IgD-negative memory B cell (primary cell): ENCODE results near the gene SOCS7. TPM values are rescaled to one million over a fixed set of nuclear protein-coding genes. Genes with fewer than 3 reads are reported as not detected.
A peak's percentile ranks its signal among the peaks of the same experiment; 100 is the strongest.

Experiments used
- H3K27ac Mint-ChIP-seq, 3 donors: one replicate each; pipeline ENCODE4 v1.8.0; 2020 to 2022; ENCODE audit warnings: mild to moderate bottlenecking in 3 of 3, mixed read lengths in 3 of 3, moderate library complexity in 1 of 3
- H3K27me3 Mint-ChIP-seq: one replicate; pipeline ENCODE4 v1.8.0; 2021; ENCODE audit warnings: mixed read lengths
- H3K36me3 Mint-ChIP-seq: one replicate; pipeline ENCODE4 v1.8.0; 2020; ENCODE audit warnings: mild to moderate bottlenecking, mixed read lengths
- H3K4me1 Mint-ChIP-seq, 3 donors: one replicate each; pipeline ENCODE4 v1.8.0; 2020 to 2022; ENCODE audit warnings: mixed read lengths in 3 of 3, mild to moderate bottlenecking in 1 of 3
- H3K4me3 Mint-ChIP-seq, 4 donors: one replicate each; pipeline ENCODE4 v1.8.0; 2020 to 2022; ENCODE audit warnings: mild to moderate bottlenecking in 4 of 4, mixed read lengths in 4 of 4, moderate library complexity in 3 of 4
- H3K9me3 Mint-ChIP-seq, 3 donors: one replicate each; pipeline ENCODE4 v1.8.0; 2020 to 2021; ENCODE audit warnings: mixed read lengths in 3 of 3, mild to moderate bottlenecking in 1 of 3
- polyA plus RNA-seq: library from polyadenylated mRNA; unstranded; fragments of 300-500 nt; fragmentation: Illumina TruSeq; gene quantifications from one replicate; pipeline ENCODE4 v1.2.3, GENCODE V29; 2021

The SOCS7 gene
- polyA plus RNA-seq, 1 donor from 2014 or later, result 0.74 TPM

DNA sequence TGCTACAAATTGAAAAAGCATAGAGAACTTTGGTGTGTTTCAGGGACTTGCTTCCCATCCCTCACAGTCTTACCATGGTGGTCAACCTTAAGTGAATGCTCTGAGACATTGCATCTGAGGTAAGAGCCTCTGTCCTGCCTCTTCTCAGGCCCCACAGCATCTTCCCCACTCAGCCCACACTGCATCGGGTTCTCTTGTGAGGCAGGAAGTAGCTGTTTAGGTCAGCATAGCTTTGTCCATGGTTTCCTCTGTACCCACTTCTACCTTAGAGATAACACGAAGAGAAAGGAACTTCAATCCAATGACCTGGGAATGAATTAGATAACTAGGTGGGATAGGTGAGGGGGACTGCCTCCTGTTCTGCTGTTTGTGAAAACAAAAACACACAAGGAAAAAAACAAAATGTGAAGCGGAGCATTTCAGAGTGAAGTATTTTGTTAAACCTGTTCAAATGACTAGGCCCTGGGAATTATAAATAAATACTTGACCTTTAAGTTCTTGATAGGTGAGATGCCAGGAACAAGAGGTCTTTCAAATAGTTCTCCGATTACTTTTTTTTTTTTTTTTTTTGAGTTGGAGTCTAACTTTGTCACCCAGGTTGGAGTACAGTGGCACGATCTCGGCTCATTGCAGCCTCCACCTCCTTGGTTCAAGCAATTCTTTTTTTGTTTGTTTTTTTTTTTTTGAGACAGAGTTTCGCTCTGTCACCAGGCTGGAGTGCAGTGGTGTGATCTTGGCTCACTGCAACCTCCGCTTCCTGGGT, 17.7 kb downstream of the SOCS7 start:
- H3K27me3 Mint-ChIP-seq, result no peaks in the 10 kb centered on the region
- H3K4me1 Mint-ChIP-seq, result peaks cover 0 to 2% (median 0%) of the 10 kb centered on the region in 3 donors
- no peak overlapping the region for H3K27ac Mint-ChIP-seq
- no peak overlapping the region for H3K4me3 Mint-ChIP-seq
- H3K9me3 Mint-ChIP-seq, result no peaks in the 10 kb centered on the region
- peaks cover 8% of the 10 kb centered on the region for H3K36me3 Mint-ChIP-seq

DNA sequence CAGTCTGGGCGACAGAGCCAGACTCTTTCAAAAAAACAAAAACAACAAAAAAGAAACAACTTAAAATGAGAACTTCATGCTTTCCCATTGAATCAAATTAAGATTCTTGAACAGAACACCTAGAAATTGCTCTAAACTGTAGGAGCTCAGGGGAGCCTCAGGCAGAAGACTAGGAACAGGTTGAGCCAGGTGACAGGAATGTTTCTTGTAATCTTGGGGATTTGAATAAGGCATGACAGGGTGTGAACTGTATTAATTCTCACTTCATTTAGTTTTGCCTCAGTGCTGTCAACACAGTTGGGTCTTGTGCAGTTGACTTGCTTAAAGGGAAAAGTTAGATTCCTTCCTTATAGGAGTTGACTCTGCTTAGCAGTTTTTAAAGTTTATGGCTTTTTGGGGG, 27.8 kb downstream of the SOCS7 start:
- Mint-ChIP-seq H3K27ac (peak overlapping the region in 1 of 3 donors; percentile 61), H3K36me3 (peaks cover 3% of the 10 kb centered on the region), H3K9me3 (no peaks in the 10 kb centered on the region), H3K27me3 (no peaks in the 10 kb centered on the region), H3K4me3 (no peak overlapping the region), H3K4me1 (peaks cover 0 to 7% (median 4%) of the 10 kb centered on the region in 3 donors)

DNA sequence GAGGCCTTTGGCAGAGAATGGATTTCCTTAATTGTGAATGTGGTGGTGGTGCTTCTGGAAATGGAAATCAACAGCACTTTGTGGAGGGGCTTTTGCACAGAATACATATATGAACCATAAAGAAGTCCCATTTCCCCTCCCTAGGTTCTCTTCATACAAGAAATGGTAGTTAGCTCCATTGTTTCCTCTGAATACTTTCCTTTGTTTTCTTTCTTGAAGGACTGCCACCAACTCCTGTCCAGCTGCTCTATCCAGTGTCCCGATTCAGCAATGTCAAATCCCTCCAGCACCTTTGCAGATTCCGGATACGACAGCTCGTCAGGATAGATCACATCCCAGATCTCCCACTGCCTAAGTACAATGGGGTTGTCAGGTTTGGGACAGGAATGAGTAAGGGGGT, 43.4 kb downstream of the SOCS7 start:
- peaks cover 18% of the 10 kb centered on the region for H3K36me3 Mint-ChIP-seq
- no peak overlapping the region for H3K4me3 Mint-ChIP-seq
- peaks cover 0 to 2% (median 0%) of the 10 kb centered on the region in 3 donors for H3K4me1 Mint-ChIP-seq
- H3K27ac Mint-ChIP-seq, result no peak overlapping the region
- H3K9me3 Mint-ChIP-seq, result no peaks in the 10 kb centered on the region
- no peaks in the 10 kb centered on the region for H3K27me3 Mint-ChIP-seq

DNA sequence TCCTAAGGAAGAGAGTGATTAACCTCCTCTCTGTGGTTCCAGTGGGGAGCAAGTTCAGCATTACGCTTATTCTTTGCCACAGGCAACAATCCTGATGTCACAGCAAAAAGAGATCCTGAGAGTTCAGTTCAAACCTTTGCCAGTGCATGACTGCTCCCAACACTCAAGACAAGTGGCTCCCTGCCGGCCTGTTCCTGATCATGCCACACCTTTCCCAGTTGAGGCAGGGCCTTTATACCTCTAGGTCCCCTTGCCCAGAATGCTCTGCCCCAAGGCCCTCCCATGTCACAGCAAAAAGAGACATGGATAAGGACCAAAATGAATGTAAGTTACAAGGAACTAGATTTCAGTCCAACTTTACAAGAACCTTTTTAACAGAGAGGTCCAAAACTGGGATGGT, 45.6 kb downstream of the SOCS7 start:
- peaks cover 20% of the 10 kb centered on the region for H3K36me3 Mint-ChIP-seq
- no peak overlapping the region for H3K27ac Mint-ChIP-seq
- no peaks in the 10 kb centered on the region for H3K9me3 Mint-ChIP-seq
- H3K4me1 Mint-ChIP-seq, result no peaks in the 10 kb centered on the region
- H3K27me3 Mint-ChIP-seq, result no peaks in the 10 kb centered on the region
- no peak overlapping the region for H3K4me3 Mint-ChIP-seq

DNA sequence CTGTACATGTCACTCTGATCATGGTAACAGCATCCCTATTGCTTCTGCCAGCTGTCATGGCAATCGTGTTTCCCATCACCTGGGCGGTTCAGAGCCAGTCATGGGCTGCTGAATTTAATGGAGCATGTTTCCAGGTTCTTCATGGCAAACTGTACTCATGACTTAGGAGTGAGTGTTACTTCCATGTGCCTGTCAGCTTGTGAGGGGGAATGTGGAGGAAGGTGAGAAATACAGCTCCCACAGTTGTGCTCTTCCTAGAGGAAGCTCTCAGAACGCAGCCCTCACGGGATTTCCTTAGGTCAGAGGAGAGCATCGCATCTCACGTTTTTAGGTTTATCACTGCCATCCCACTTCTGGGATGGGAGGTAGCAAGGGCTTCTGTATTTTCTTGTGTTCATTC, 48.6 kb downstream of the SOCS7 start:
- no peak overlapping the region for H3K4me3 Mint-ChIP-seq
- H3K36me3 Mint-ChIP-seq, result peaks cover 13% of the 10 kb centered on the region
- no peaks in the 10 kb centered on the region for H3K4me1 Mint-ChIP-seq
- H3K9me3 Mint-ChIP-seq, result no peaks in the 10 kb centered on the region
- no peaks in the 10 kb centered on the region for H3K27me3 Mint-ChIP-seq
- no peak overlapping the region for H3K27ac Mint-ChIP-seq

DNA sequence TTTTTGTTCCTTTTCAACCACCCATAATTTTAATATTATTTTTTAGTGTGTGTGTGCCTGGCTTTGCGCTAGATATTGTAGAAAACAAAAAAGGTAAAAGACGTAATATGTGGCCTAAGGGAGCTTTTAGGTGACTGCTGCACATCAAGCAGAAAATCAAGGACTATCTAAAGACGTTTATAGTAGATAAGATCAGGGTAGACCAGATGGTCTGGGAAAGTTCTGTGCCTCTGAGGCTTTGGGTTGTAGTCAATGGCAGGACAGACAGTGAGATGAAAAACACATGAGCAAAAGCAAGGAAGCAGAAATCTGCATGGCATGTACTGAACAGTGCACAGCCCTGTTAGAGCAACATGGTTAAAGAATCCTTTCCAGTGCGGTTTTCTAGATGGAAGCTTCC, 49.8 kb downstream of the SOCS7 start:
- H3K4me1 Mint-ChIP-seq, result no peaks in the 10 kb centered on the region
- H3K27me3 Mint-ChIP-seq, result no peaks in the 10 kb centered on the region
- no peak overlapping the region for H3K27ac Mint-ChIP-seq
- peaks cover 10% of the 10 kb centered on the region for H3K36me3 Mint-ChIP-seq
- no peaks in the 10 kb centered on the region for H3K9me3 Mint-ChIP-seq
- no peak overlapping the region for H3K4me3 Mint-ChIP-seq

DNA sequence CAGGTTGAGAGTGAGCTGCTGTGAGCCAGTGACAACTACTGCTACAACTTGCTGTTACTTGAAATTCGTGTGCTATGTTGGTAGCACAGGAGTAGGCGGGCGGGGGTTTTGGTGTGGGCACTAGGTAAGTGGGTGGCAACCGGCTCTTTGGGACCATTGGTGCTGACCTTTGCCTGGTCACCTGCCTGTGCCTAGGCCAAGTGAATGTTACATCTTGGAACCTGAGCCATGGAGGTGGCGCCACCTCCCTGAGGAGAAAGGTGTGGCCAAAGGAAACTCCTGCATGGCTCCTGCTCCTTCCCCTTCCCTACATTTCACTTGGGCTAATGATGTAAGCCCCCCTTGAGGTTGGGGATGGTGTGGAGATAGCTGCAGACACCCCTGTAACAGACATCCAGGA, 51.3 kb downstream of the SOCS7 start:
- Mint-ChIP-seq H3K36me3 (peaks cover 8% of the 10 kb centered on the region), H3K27me3 (no peaks in the 10 kb centered on the region), H3K9me3 (no peaks in the 10 kb centered on the region), H3K4me1 (no peaks in the 10 kb centered on the region), H3K27ac (no peak overlapping the region), H3K4me3 (no peak overlapping the region)

DNA sequence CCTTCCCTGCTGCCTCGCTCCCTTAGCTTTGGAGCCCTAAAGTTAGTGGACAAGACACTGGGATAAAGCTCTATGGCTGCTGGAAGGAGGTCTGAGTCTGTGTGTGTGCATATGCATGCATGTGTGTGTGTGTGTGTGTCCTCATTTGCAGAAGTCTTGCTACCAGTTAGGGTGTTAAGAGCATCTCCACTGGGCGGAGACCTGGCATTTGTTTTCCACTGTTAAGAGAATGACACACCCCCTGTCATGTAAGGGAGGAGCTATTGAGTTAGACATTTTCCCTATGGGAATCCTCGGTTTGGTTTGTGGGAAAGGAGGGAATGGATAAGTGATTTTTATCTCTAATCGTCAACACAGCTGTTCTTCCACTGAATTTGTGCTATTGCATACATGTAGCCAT, 51.8 kb downstream of the SOCS7 start:
- peaks cover 8% of the 10 kb centered on the region for H3K36me3 Mint-ChIP-seq
- no peaks in the 10 kb centered on the region for H3K27me3 Mint-ChIP-seq
- H3K27ac Mint-ChIP-seq, result no peak overlapping the region
- H3K4me1 Mint-ChIP-seq, result no peaks in the 10 kb centered on the region
- no peak overlapping the region for H3K4me3 Mint-ChIP-seq
- H3K9me3 Mint-ChIP-seq, result no peaks in the 10 kb centered on the region

DNA sequence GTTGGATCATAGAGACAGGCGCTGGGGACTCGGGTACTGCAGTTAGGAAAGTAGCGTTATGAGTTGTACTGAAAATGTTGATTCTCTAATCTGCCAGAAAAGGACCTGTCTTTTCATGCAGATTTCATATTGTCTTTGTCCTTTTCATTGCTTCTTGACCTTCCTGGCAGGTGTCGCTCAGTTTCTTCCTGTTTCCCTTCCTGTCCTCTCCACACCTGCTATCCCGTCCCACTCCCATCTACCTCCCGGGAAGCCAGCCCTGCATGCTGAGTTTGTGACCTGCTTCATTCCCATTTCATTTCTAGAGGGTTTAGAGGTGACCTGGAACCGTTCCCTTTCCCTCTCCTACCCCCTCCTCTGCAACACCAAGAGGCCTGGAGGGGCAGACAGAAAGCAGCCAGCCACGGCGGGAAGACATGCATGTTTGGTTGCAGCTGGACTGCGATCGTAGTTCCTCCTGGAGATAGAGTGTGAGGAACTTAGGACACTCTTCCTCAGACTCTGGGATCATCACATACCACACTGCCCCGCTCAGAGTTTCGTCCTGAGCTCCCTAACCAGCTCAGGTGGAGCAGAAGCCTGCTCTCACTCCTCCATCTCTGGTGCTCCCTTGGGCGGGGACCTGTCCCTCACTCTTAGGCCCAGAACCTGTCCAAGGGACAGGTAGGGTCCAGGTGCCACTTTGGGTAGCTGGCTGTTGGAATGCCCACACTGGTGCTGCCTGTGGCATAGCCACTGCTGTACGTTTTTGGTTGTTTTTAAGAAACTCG, 52.7 kb downstream of the SOCS7 start:
- H3K4me3 Mint-ChIP-seq, result peak overlapping the region in 1 of 4 donors; percentile 41
- no peaks in the 10 kb centered on the region for H3K4me1 Mint-ChIP-seq
- H3K27me3 Mint-ChIP-seq, result no peaks in the 10 kb centered on the region
- peaks cover 4% of the 10 kb centered on the region for H3K36me3 Mint-ChIP-seq
- no peaks in the 10 kb centered on the region for H3K9me3 Mint-ChIP-seq
- peak overlapping the region in 1 of 3 donors; percentile 6 for H3K27ac Mint-ChIP-seq

DNA sequence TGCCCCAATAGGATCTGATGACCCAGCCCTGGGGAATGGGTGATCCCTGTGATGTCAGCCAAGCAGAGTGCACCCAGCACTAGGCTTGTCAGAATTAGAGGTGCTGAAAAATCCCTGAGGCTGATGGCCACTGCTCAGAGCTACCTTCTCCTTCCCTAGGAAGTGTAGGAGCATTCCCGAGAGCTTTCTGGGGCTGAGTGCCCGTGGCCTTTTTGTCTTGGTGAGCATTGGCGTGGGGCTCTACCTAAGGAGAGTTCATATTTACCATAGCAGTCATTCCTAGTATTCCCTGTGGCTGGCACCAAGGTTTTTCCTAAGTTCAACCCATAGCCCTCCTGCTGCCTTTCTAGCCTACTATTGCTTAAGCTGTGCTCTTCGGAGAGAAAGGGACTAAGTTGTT, 54.0 kb downstream of the SOCS7 start:
- peaks cover 2% of the 10 kb centered on the region for H3K27me3 Mint-ChIP-seq
- H3K36me3 Mint-ChIP-seq, result peaks cover 2% of the 10 kb centered on the region
- H3K4me3 Mint-ChIP-seq, result no peak overlapping the region
- no peak overlapping the region for H3K27ac Mint-ChIP-seq
- H3K9me3 Mint-ChIP-seq, result no peaks in the 10 kb centered on the region
- H3K4me1 Mint-ChIP-seq, result no peaks in the 10 kb centered on the region

DNA sequence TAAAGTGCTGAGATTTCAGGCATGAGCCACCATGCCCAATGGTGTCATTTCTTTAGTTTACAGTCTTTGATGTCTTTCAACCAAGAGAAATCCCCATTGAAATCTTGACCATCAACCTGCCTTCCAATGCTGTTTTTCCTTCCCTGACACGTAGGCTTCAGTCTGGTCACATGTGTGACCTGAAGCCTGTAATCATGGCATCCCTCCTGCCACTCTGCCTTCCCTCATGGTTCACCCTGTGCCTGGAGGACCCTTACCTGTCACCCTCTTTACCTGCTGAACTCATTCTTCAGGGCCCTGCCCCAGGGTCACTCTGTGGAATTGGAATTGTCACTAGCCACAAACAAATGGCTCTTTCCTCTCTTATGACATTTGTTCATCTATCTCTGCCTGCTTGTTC, 58.6 kb downstream of the SOCS7 start:
- H3K9me3 Mint-ChIP-seq, result no peaks in the 10 kb centered on the region
- no peaks in the 10 kb centered on the region for H3K4me1 Mint-ChIP-seq
- H3K27ac Mint-ChIP-seq, result no peak overlapping the region
- H3K4me3 Mint-ChIP-seq, result no peak overlapping the region
- H3K27me3 Mint-ChIP-seq, result peaks cover 6% of the 10 kb centered on the region
- no peaks in the 10 kb centered on the region for H3K36me3 Mint-ChIP-seq

DNA sequence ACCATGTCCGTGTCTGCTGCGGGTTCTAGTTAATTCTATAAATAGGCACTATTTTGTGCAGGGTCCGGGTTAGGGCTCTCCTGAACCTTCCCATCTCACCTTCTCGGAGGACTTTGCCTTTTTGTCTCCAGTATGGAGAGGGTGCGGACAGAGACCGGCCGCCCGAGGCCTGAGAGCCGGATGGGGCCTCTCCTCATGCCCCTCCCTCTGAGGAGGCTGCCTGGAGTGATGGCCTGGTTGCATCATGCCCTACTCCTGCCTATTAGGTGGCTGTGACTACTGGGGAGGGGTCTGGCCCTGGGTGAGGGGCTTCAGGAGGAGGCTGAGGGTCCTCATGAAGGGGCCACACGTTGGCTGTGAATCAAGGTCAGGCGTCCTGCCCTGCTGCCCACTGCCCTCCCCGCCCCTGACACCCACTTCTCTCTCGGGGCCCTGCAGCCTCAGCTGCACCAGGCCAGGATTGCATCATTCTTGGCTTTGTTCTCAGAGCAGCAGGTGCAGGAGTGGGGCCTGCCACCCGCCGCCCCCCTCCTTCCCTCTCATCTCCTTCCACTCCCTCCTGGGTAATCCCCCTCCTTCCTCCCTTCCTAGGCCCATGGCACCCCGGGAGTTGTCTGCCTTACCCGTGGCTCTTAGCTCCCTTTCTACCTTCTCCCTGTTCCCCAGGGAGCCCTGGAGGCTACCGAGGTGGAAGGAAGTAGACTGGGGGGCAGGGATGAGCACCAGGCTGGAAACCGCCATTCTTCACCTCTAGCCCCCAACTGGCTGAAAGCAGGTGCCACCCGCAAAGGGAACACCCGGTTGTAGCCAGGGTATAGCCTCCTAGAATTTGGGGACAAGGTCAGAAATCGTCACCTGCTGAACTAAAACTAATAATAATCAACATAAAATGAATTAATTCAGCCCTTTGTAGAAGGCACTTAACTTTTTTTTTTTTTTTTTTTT, 63.9 kb downstream of the SOCS7 start:
- Mint-ChIP-seq H3K4me3 (no peak overlapping the region), H3K27ac (peak overlapping the region in 1 of 3 donors; percentile 74), H3K4me1 (peaks cover 1 to 6% (median 5%) of the 10 kb centered on the region in 3 donors), H3K9me3 (no peaks in the 10 kb centered on the region), H3K27me3 (peaks cover 33% of the 10 kb centered on the region), H3K36me3 (no peaks in the 10 kb centered on the region)

DNA sequence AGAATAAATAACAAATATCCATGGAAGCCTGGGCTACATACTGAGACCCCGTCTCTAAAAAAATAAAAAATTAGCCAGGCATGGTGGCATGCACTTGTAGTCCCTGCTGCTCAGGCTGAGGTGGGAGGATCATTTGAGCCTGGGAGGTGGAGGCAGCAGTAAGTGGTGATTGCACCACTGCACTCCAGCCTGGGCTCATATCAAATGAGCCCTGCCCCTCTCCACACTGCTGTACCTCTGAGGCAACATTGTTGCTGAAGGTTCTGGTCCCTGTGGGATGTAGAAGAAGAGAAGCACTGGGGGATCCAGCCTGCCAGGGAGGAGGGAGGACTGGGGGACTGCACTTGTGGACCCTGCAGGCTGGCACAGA, 65.2 kb downstream of the SOCS7 start:
- no peak overlapping the region for H3K27ac Mint-ChIP-seq
- H3K27me3 Mint-ChIP-seq, result peaks cover 39% of the 10 kb centered on the region
- no peaks in the 10 kb centered on the region for H3K9me3 Mint-ChIP-seq
- H3K4me1 Mint-ChIP-seq, result peaks cover 1 to 6% (median 5%) of the 10 kb centered on the region in 3 donors
- no peaks in the 10 kb centered on the region for H3K36me3 Mint-ChIP-seq
- H3K4me3 Mint-ChIP-seq, result no peak overlapping the region

DNA sequence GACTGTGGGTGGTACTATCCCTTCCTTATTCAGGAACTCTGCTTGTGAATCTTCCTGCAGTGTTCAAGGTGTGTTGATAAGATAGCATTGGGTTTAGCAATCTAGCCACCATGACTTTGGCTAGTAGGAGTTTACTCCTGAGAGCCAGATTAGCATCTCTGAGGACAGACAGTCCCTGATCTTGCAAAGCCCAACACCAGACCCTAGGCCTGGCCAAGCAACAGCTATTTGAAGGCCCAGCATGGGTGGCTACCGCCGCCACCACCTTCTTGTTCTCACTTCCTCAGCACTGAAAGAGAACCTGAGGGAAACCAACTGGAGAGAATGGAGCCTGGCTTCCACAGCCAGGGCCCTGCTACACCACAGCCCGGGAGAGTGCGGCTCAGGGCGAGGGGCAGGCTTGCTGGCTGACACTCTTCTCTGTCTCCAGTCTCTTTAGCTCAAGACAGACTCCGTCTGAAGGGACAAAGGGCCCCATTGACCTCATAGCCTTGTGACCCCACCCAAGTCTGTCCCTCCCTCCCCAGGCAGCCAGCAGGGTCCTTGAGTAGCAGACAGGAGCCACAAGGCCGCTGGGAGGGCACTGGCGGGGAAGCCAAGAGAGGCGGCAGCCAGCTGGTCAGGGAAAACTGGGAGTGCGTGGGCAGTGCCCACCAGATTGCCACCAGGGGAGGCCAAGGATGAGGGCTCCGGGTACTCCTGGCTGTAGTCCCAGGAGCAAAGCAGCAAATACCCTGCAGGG, 65.7 kb downstream of the SOCS7 start:
- Mint-ChIP-seq H3K36me3 (no peaks in the 10 kb centered on the region), H3K27me3 (peaks cover 41% of the 10 kb centered on the region), H3K9me3 (no peaks in the 10 kb centered on the region), H3K4me3 (no peak overlapping the region), H3K27ac (no peak overlapping the region), H3K4me1 (peaks cover 1 to 6% (median 5%) of the 10 kb centered on the region in 3 donors)
